OCI-LY3 (cell line): ENCODE results near the gene SLC1A5.
"Not testable (repeated sequence)": the region's sequence is repeated elsewhere in the genome, so short reads cannot be mapped to it uniquely, and the experiment has no call there.

Source experiments
- H2AFZ ChIP-seq: fragments of 200-600, 300-600 bp; shearing (Covaris generic); 2 replicates; pipeline ENCODE4 v1.6.0; 2014; ENCODE audit warnings: antibody characterized with exemption, low read depth, low read length
- H3K27ac ChIP-seq: fragments of 200-600, 300-600 bp; sonication (generic); 2 replicates; pipeline ENCODE4 v1.5.1; 2014; ENCODE audit warnings: mild to moderate bottlenecking, low read length, moderate library complexity, mixed read lengths
- H3K27me3 ChIP-seq: fragments of 200-600, 300-600 bp; sonication (generic); 2 replicates; pipeline ENCODE4 v1.6.1; 2014; ENCODE audit warnings: low read depth, low read length, mixed read lengths
- H3K36me3 ChIP-seq: fragments of 200-600, 300-600 bp; sonication (generic); replicated peaks from 2 replicates; pipeline ENCODE3; 2014; ENCODE audit warnings: low read depth, low read length, mixed read lengths
- H3K4me1 ChIP-seq: fragments of 300-600, 200-600 bp; sonication (generic); 2 replicates; pipeline ENCODE4 v1.6.1; 2014; ENCODE audit warnings: low read length, mixed read lengths
- H3K4me2 ChIP-seq: fragments of 200-600, 300-600 bp; sonication (generic); 2 replicates; pipeline ENCODE4 v1.6.1; 2014; ENCODE audit warnings: low read length, mixed read lengths
- H3K4me3 ChIP-seq: fragments of 300-600, 200-600 bp; sonication (generic); 2 replicates; pipeline ENCODE4 v1.5.1; 2014; ENCODE audit warnings: antibody characterized with exemption, mild to moderate bottlenecking, low read length, moderate library complexity
- H3K79me2 ChIP-seq: fragments of 300-600, 200-600 bp; shearing (Covaris generic); 2 replicates; pipeline ENCODE4 v1.6.1; 2014; ENCODE audit warnings: mild to moderate bottlenecking, low read length, mixed read lengths
- H3K9ac ChIP-seq: fragments of 300-600, 200-600 bp; shearing (Covaris generic); 2 replicates; pipeline ENCODE4 v1.6.0; 2014; ENCODE audit warnings: mild to moderate bottlenecking, low read length, moderate library complexity
- H3K9me3 ChIP-seq: fragments of 200-600, 300-600 bp; shearing (Covaris generic); 2 replicates; pipeline ENCODE4 v1.6.1; 2014; ENCODE audit warnings: low read length, mixed read lengths; ENCODE audit not compliant: insufficient read depth
- H4K20me1 ChIP-seq: fragments of 200-600, 300-600 bp; sonication (generic); 2 replicates; pipeline ENCODE4 v1.6.1; 2016; ENCODE audit warnings: low read length, mixed read lengths; ENCODE audit not compliant: insufficient read depth
- CTCF ChIP-seq: fragments of 200-600, 300-600 bp; sonication (generic); IDR thresholded peaks from 2 replicates; pipeline ENCODE4 v1.5.1; 2014; ENCODE audit warnings: antibody characterized with exemption, low read length, low read depth
- EZH2phosphoT487 ChIP-seq: fragments of 200-600 bp; shearing (Covaris generic); IDR thresholded peaks from 2 replicates; pipeline ENCODE4 v1.6.1; 2018; ENCODE audit warnings: antibody characterized with exemption, mixed run types, low read depth

The SLC1A5 gene

GRCh38 chr19:46775642-46776258 is 12.6 kb downstream of the SLC1A5 start:
- Histone ChIP-seq H3K4me1 (no peaks in the 10 kb centered on the region), H3K4me3 (no peak overlapping the region), H2AFZ (no peak overlapping the region), H3K9ac (no peak overlapping the region), H3K9me3 (no peaks in the 10 kb centered on the region), H3K27me3 (no peaks in the 10 kb centered on the region), H3K79me2 (peaks cover 19% of the 10 kb centered on the region), H4K20me1 (peaks cover 47% of the 10 kb centered on the region), H3K36me3 (peaks cover 49% of the 10 kb centered on the region), H3K27ac (no peak overlapping the region), H3K4me2 (no peak overlapping the region)
- TF ChIP-seq CTCF (no peak), EZH2phosphoT487 (no peak)

- Histone ChIP-seq H3K36me3 (peaks cover 35% of the 10 kb centered on the region), H3K9me3 (no peaks in the 10 kb centered on the region), H3K4me2 (no peak overlapping the region), H3K79me2 (no peaks in the 10 kb centered on the region), H2AFZ (no peak overlapping the region), H3K27me3 (no peaks in the 10 kb centered on the region), H3K4me1 (no peaks in the 10 kb centered on the region), H3K4me3 (no peak overlapping the region), H3K27ac (no peak overlapping the region), H3K9ac (no peak overlapping the region), H4K20me1 (peaks cover 29% of the 10 kb centered on the region)
- TF ChIP-seq CTCF (no peak), EZH2phosphoT487 (no peak)
These were observed 15.4 kb downstream of the SLC1A5 start for GRCh38 chr19:46773018-46773399.

- Histone ChIP-seq H3K4me2 (no peak overlapping the region), H3K4me3 (no peak overlapping the region), H3K9me3 (no peaks in the 10 kb centered on the region), H3K79me2 (no peaks in the 10 kb centered on the region), H2AFZ (no peak overlapping the region), H4K20me1 (peaks cover 24% of the 10 kb centered on the region), H3K4me1 (no peaks in the 10 kb centered on the region), H3K27me3 (no peaks in the 10 kb centered on the region), H3K36me3 (peaks cover 31% of the 10 kb centered on the region), H3K27ac (no peak overlapping the region), H3K9ac (no peak overlapping the region)
- no peak for TF ChIP-seq EZH2phosphoT487
- no peak for TF ChIP-seq CTCF
These were observed 16.0 kb downstream of the SLC1A5 start for GRCh38 chr19:46772170-46773017.

- H3K36me3 ChIP-seq, H3K9me3 ChIP-seq, H3K4me1 ChIP-seq, H3K27ac ChIP-seq, H3K4me3 ChIP-seq, H3K4me2 ChIP-seq, H4K20me1 ChIP-seq, H3K9ac ChIP-seq, H3K79me2 ChIP-seq, H2AFZ ChIP-seq, H3K27me3 ChIP-seq: not testable (repeated sequence)
These were observed 19.6 kb downstream of the SLC1A5 start for GRCh38 chr19:46768746-46769145.
